Endothelial cell of umbilical vein (primary cell): Measurements from ENCODE around the gene PGF. TPM values are rescaled to one million over a fixed set of nuclear protein-coding genes. Genes with fewer than 3 reads are reported as not detected.

ENCODE experiments used
- BruUV-seq: library from RNA; stranded (reverse); fragments of 400-500 nt; replicated peaks from 2 replicates; lab custom pipeline; 2021; lab: Mats Ljungman, UMichigan
- CTCF ChIA-PET: fragments of 300-600, 350-600 bp; sonication (Branson Sonifier 250); formaldehyde crosslinking; loops from one replicate; lab custom pipeline; 2021; ENCODE audit warnings: antibody characterized with exemption, inconsistent platforms; lab: Charles Lee
- POLR2A ChIA-PET: fragments of 300-600, 350-600 bp; sonication (Branson Sonifier 250); formaldehyde crosslinking; loops from one replicate; lab custom pipeline; 2021; ENCODE audit warnings: antibody characterized with exemption, inconsistent platforms; lab: Charles Lee
- DNase-seq: peaks from one replicate; pipeline ENCODE4 v3.0.0-alpha.2; 2011; ENCODE audit warnings: low read depth, low spot score
- FAIRE-seq: peaks from 2 replicates; lab custom pipeline; 2011; peaks lifted over from hg19 to GRCh38; lab: Jason Lieb, UNC
- H2AFZ ChIP-seq: 2 replicates; pipeline ENCODE4 v1.6.0; 2012; ENCODE audit warnings: low read depth, low read length, control low read depth, inconsistent platforms
- H3K27ac ChIP-seq: 2 replicates; pipeline ENCODE4 v1.5.1; 2011; ENCODE audit warnings: low read depth, mild to moderate bottlenecking, control low read depth, low read length, moderate library complexity; ENCODE audit not compliant: insufficient read depth
- H3K27me3 ChIP-seq, 2 experiments: 2 replicates each; pipeline versions ENCODE4 v1.6.0 to v1.6.1; 2011; ENCODE audit warnings: low read length in 2 of 2, mixed read lengths in 1 of 2; ENCODE audit not compliant: control insufficient read depth in 2 of 2, insufficient read depth in 2 of 2
- H3K36me3 ChIP-seq, 2 experiments: 2 replicates in 1 of 2; 3 replicates in 1 of 2; pipeline ENCODE4 v1.5.1; 2011; ENCODE audit warnings: low read length in 2 of 2, mild to moderate bottlenecking in 1 of 2, moderate library complexity in 1 of 2; ENCODE audit not compliant: control insufficient read depth in 2 of 2, insufficient read depth in 2 of 2; ENCODE audit errors: extremely low read depth in 1 of 2
- H3K4me1 ChIP-seq: 3 replicates; pipeline ENCODE4 v1.5.1; 2011; ENCODE audit warnings: mild to moderate bottlenecking, low read length; ENCODE audit not compliant: control insufficient read depth, insufficient read depth; ENCODE audit errors: extremely low read depth
- H3K4me2 ChIP-seq: 2 replicates; pipeline ENCODE4 v1.6.1; 2011; ENCODE audit warnings: low read length, control low read depth, mixed read lengths; ENCODE audit not compliant: insufficient read depth
- H3K4me3 ChIP-seq, 3 experiments: fragments of 200-600 bp in 1 of 3; sonication (generic), shearing (Covaris generic) in 1 of 3; replicated peaks in 1 of 3; 2 replicates each; pipeline ENCODE4 v1.5.1; 2011 to 2016; ENCODE audit warnings: control low read depth in 3 of 3, low read length in 3 of 3, mild to moderate bottlenecking in 2 of 3, inconsistent platforms in 1 of 3, low read depth in 1 of 3, moderate library complexity in 1 of 3; ENCODE audit not compliant: insufficient read depth in 1 of 3
- H3K79me2 ChIP-seq: 2 replicates; pipeline ENCODE4 v1.6.0; 2012; ENCODE audit warnings: low read length, inconsistent platforms; ENCODE audit not compliant: control insufficient read depth, insufficient read depth
- H3K9ac ChIP-seq: replicated peaks from 2 replicates; pipeline ENCODE3; 2011; ENCODE audit warnings: low read length, control low read depth; ENCODE audit not compliant: insufficient read depth; ENCODE audit errors: extremely low read depth
- H3K9me1 ChIP-seq: replicated peaks from 3 replicates; pipeline ENCODE4 v1.6.0; 2011; ENCODE audit warnings: mild to moderate bottlenecking, low read length; ENCODE audit not compliant: control insufficient read depth, insufficient read depth; ENCODE audit errors: extremely low read depth
- H3K9me3 ChIP-seq: replicated peaks from 2 replicates; pipeline ENCODE4 v1.5.1; 2012; ENCODE audit warnings: low read length, inconsistent platforms; ENCODE audit not compliant: control insufficient read depth, insufficient read depth
- H4K20me1 ChIP-seq: replicated peaks from 2 replicates; pipeline ENCODE3; 2011; ENCODE audit warnings: mild to moderate bottlenecking, low read length; ENCODE audit not compliant: control insufficient read depth, insufficient read depth; ENCODE audit errors: extremely low read depth
- EZH2 ChIP-seq: IDR thresholded peaks from 2 replicates; pipeline ENCODE4 v1.6.1; 2012; ENCODE audit warnings: borderline replicate concordance, low read depth, mild to moderate bottlenecking, moderate library complexity, low read length, inconsistent platforms; ENCODE audit not compliant: severe bottlenecking
- FOS ChIP-seq: IDR thresholded peaks from 2 replicates; pipeline ENCODE4 v1.6.1; 2011; ENCODE audit warnings: mild to moderate bottlenecking, low read length, moderate library complexity, borderline replicate concordance; ENCODE audit not compliant: insufficient read depth
- GATA2 ChIP-seq: IDR thresholded peaks from 2 replicates; pipeline ENCODE4 v1.7.0; 2011; ENCODE audit warnings: low read depth, mild to moderate bottlenecking, moderate library complexity, mixed read lengths, low read length; ENCODE audit not compliant: insufficient read length, insufficient read depth
- JUN ChIP-seq: IDR thresholded peaks from 2 replicates; pipeline ENCODE4 v1.6.1; 2011; ENCODE audit warnings: borderline replicate concordance, low read depth; ENCODE audit not compliant: insufficient read length, insufficient read depth
- MAX ChIP-seq: IDR thresholded peaks from 2 replicates; pipeline ENCODE4 v1.6.1; 2011; ENCODE audit not compliant: insufficient read depth, insufficient read length
- MYC ChIP-seq: IDR thresholded peaks from one replicate; pipeline ENCODE4 v1.6.1; 2011; ENCODE audit warnings: mild to moderate bottlenecking, low read depth, low read length
- POLR2A ChIP-seq: IDR thresholded peaks from 2 replicates; pipeline ENCODE4 v1.6.1; 2012; ENCODE audit warnings: low read depth, mild to moderate bottlenecking, control low read depth, low read length
- POLR2AphosphoS5 ChIP-seq: IDR thresholded peaks from 2 replicates; pipeline ENCODE4 v1.6.1; 2012; ENCODE audit warnings: low read depth, mild to moderate bottlenecking, control low read depth, low read length, moderate library complexity; ENCODE audit not compliant: insufficient read depth
- dilution Hi-C: fragments of 300-500 bp; cut with MboI; formaldehyde crosslinking; loops from one replicate; pipeline ENCODE4 v1.15.0; 2019; ENCODE audit warnings: low sequenced_read_pairs; ENCODE audit not compliant: extremely low pct_ligation_motif_present
- intact Hi-C: fragments of 100-400 bp; cut with micrococcal nuclease; formaldehyde crosslinking; loops from one replicate; pipeline ENCODE4 v1.10.0; 2022
- polyA plus RNA-seq, 4 experiments: library from polyadenylated mRNA; depleted of rRNA in 3 of 4; stranded (reverse) in 3 of 4; unstranded in 1 of 4; fragments of >200 nt; gene quantifications; 2 replicates each; pipeline versions ENCODE4 v1.2.1 to v1.2.3, GENCODE V29; 2011 to 2012; ENCODE audit warnings: missing spikeins in 1 of 4
- total RNA-seq: library from RNA; stranded (reverse); gene quantifications from 2 replicates; pipeline ENCODE4 v1.2.3, GENCODE V29; 2021
- TF ChIP-seq, protein P1 (sequence below), 2 donors: IDR thresholded peaks; 1 replicate in 1 of 2; 2 replicates in 1 of 2; pipeline ENCODE4 v1.5.1; 2011; ENCODE audit warnings: low read length in 2 of 2, mild to moderate bottlenecking in 2 of 2, moderate library complexity in 2 of 2, control low read depth in 1 of 2, inconsistent platforms in 1 of 2, low read depth in 1 of 2; ENCODE audit not compliant: insufficient read depth in 1 of 2; ENCODE audit errors: extremely low read depth in 1 of 2

Gene PGF
- total and polyA plus RNA-seq, 2 donors (not counting 3 experiments of a cell fraction or from before 2014, with no cell fraction given): 89.0 to 206 TPM

DNA sequence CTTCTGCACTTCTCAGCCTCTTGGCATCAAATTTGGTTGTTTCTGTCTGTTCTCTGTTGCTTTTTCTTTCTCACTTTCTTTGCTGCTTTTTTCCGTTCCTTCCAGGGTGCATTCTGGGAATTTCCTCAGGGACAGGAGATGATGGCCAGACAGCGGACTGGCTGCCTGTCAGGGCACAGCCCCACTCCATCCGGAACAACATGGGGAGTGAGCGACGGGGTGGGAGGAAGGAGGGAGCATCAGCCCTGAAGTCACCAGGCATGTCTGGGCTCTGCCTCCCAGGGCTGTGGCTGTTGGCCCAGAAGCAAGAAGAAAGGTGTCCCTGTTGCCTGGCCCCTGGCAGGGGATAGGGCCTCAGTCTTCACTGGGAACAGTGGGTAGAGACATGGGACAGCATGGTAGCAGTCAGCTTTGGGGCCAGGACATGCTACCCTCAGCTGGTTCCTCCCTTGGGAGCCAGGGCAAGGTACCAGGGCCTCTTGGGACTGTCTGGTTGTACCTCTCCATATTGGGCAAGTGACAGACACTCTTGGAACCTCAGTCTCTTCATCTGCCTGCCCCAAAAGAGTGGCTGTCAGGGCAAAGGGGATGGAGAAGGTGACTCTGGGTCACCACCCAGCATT is 8.6 kb downstream of the PGF start:
- dilution Hi-C loops (no loop called here), intact Hi-C loops (loop anchor here (1.0 to 2.0 kb wide), 5 partner anchors 32 to 142 kb away; partner anchors contain the start of genes EIF2B2 and ZC2HC1C)
- no peak overlapping the region for H3K9ac ChIP-seq
- H3K4me2 ChIP-seq: no peak overlapping the region
- ChIA-PET POLR2A (no interaction called here), CTCF (interaction anchor here (0.7 to 5.0 kb wide), 11 partner anchors 8 to 140 kb away, joined by 3 to 73 read pairs (median 5); partner anchors contain the start of genes EIF2B2, PGF and RPS6KL1)
- BruUV-seq: no TSS peak
- no peak overlapping the region for H3K4me3 ChIP-seq
- peaks cover 38% of the 10 kb centered on the region for H3K4me1 ChIP-seq
- peaks cover 23% of the 10 kb centered on the region for H3K79me2 ChIP-seq
- no peaks in the 10 kb centered on the region for H3K27me3 ChIP-seq
- peak overlapping the region; percentile 30 for H3K27ac ChIP-seq
- no peak overlapping the region for H2AFZ ChIP-seq
- DNase-seq (no peak), FAIRE-seq (no peak)
- no peaks in the 10 kb centered on the region for H3K9me1 ChIP-seq
- H3K9me3 ChIP-seq: no peaks in the 10 kb centered on the region
- no peaks in the 10 kb centered on the region for H4K20me1 ChIP-seq
- TF ChIP-seq MYC (no peak), POLR2AphosphoS5 (no peak), EZH2 (no peak), MAX (no peak), POLR2A (no peak), FOS (no peak), GATA2 (no peak), JUN (no peak)
- TF ChIP-seq, protein P1, sequence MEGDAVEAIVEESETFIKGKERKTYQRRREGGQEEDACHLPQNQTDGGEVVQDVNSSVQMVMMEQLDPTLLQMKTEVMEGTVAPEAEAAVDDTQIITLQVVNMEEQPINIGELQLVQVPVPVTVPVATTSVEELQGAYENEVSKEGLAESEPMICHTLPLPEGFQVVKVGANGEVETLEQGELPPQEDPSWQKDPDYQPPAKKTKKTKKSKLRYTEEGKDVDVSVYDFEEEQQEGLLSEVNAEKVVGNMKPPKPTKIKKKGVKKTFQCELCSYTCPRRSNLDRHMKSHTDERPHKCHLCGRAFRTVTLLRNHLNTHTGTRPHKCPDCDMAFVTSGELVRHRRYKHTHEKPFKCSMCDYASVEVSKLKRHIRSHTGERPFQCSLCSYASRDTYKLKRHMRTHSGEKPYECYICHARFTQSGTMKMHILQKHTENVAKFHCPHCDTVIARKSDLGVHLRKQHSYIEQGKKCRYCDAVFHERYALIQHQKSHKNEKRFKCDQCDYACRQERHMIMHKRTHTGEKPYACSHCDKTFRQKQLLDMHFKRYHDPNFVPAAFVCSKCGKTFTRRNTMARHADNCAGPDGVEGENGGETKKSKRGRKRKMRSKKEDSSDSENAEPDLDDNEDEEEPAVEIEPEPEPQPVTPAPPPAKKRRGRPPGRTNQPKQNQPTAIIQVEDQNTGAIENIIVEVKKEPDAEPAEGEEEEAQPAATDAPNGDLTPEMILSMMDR (IDR thresholded peaks at IDR 0.05; ENCODE audit: extremely low read depth in 1 of 2, insufficient read depth in 1 of 2, low read depth in 1 of 2, low read length in 2 of 2): no peak
- H3K36me3 ChIP-seq: peaks cover 32 to 55% of the 10 kb centered on the region in 2 experiments
